ENCODE data around the gene BTBD18. TPM values are rescaled to one million over a fixed set of nuclear protein-coding genes. Genes with fewer than 3 reads are reported as not detected.

Gene BTBD18
- total and polyA plus RNA-seq, 2 of the 13 experiments (the other 11 are each of a cell fraction or from before 2014, with no cell fraction given), result not detected

DNA sequence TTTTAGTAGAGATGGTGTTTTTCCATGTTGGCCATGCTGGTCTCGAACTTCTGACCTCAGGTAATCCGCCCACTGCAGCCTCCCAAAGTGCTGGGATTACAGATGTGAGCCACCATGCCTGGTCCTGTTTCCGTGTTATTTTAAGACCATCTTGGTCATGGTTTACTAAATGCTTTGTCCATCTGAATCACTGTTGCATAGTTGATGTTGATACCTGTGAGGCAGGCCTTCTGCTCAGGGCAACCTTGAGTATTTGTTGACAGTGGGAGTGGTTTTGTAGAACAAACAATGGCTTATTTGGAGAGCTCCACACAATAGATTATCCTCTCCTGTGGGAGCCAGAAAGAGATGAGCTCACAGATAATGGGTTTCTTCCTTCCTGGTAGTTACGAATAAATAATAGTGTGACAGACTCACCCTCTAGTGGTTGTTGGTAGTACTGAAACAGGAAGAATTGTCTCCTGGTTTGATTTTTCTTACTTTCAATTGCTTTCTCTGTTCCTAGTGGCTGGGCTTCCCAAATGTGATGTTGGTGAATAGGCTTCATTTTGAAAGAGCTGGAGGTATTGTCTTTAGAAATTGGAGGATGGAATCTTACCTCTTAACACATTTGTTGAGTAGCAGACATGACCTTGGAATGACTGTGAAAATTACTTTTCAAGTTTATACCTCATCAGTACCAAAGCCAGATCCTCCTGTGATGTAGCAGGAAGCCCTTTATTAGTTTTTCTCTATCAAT is 49.0 kb upstream of the BTBD18 start (continued):
- TF ChIP-seq GABPA (IDR thresholded peaks at IDR 0.05; ENCODE audit: low read depth, low read length) (no peak), GABPA (CRISPR knock-in tag; IDR thresholded peaks at IDR 0.05; ENCODE audit: low read depth) (peak; percentile 60), MZF1 (CRISPR knock-in tag; IDR thresholded peaks at IDR 0.05; ENCODE audit: borderline replicate concordance) (no peak), AHDC1 (CRISPR knock-in tag; IDR thresholded peaks at IDR 0.05; ENCODE audit: borderline replicate concordance) (peak; percentile 79; the same call in 1 of the 2 replicates), ZNF605 (CRISPR knock-in tag; IDR thresholded peaks at IDR 0.05) (0 out of 2 replicates have a peak, but pooled peaks have one; percentile 22), TEAD3 (CRISPR knock-in tag; optimal IDR thresholded peaks at IDR 0.05; ENCODE audit: borderline replicate concordance) (peak; percentile 82), ZNF232 (CRISPR knock-in tag; IDR thresholded peaks at IDR 0.05; ENCODE audit: borderline replicate concordance) (no peak), CHD2 (IDR thresholded peaks at IDR 0.05; ENCODE audit: low read depth, low read length) (no peak), MLX (CRISPR knock-in tag; IDR thresholded peaks at IDR 0.05) (no peak), RBM22 (optimal IDR thresholded peaks at IDR 0.05; ENCODE audit: low read length) (peak; percentile 72), SRSF9 (IDR thresholded peaks at IDR 0.05; ENCODE audit: borderline replicate concordance, insufficient read depth, low read depth, low read length, poor library complexity, severe bottlenecking) (no peak), ATF7-NPFF (CRISPR knock-in tag; IDR thresholded peaks at IDR 0.05; ENCODE audit: low read depth) (no peak), HNRNPUL1 (IDR thresholded peaks at IDR 0.05; ENCODE audit: low read depth, low read length) (no peak), TGIF2 (CRISPR knock-in tag; IDR thresholded peaks at IDR 0.05) (peak; percentile 51; the same call in 1 of the 2 replicates), JUN (CRISPR knock-in tag; IDR thresholded peaks at IDR 0.05) (peak; percentile 75), ZNF263 (CRISPR knock-in tag; IDR thresholded peaks at IDR 0.05) (no peak), ZNF891 (CRISPR knock-in tag; IDR thresholded peaks at IDR 0.05) (no peak), KLF16 (CRISPR knock-in tag; IDR thresholded peaks at IDR 0.05) (peak in 1 of 2 experiments; percentile 65; a peak in 1 of 4 replicates), XRCC5 (optimal IDR thresholded peaks at IDR 0.05; ENCODE audit: low read length) (peak; percentile 26), ZIK1 (CRISPR knock-in tag; IDR thresholded peaks at IDR 0.05; ENCODE audit: borderline replicate concordance, low read depth) (no peak), ZC3H13 (CRISPR knock-in tag; IDR thresholded peaks at IDR 0.05) (peak; percentile 52; the same call in 1 of the 2 replicates), KLF11 (CRISPR knock-in tag; IDR thresholded peaks at IDR 0.05) (no peak), ZKSCAN1 (IDR thresholded peaks at IDR 0.05; ENCODE audit: low read length) (no peak), ZBTB7A (CRISPR knock-in tag; IDR thresholded peaks at IDR 0.05) (no peak)
- TF ChIP-seq, protein P1, sequence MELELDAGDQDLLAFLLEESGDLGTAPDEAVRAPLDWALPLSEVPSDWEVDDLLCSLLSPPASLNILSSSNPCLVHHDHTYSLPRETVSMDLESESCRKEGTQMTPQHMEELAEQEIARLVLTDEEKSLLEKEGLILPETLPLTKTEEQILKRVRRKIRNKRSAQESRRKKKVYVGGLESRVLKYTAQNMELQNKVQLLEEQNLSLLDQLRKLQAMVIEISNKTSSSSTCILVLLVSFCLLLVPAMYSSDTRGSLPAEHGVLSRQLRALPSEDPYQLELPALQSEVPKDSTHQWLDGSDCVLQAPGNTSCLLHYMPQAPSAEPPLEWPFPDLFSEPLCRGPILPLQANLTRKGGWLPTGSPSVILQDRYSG (CRISPR knock-in tag; IDR thresholded peaks at IDR 0.05), result no peak

Data from HepG2 (cell line).